Activated T-cell treated with anti-CD3 and anti-CD28 coated beads for 24 hours (primary cell): Measurements from ENCODE around the gene TRIM46.
A peak's percentile ranks its signal among the peaks of the same experiment; 100 is the strongest.
"Not testable (repeated sequence)": the region's sequence is repeated elsewhere in the genome, so short reads cannot be mapped to it uniquely, and the experiment has no call there.

Experiments used
- DNase-seq: peaks from one replicate; pipeline ENCODE4 v3.0.0-alpha.2; 2020; ENCODE audit warnings: low read depth

TRIM46 gene

GRCh38 chr1:155137154-155137949 lies 36.3 kb upstream of the TRIM46 start:
- no peak for DNase-seq

- peak; percentile 83 for DNase-seq
These were observed 33.6 kb upstream of the TRIM46 start, which contains the start of gene DPM3 for GRCh38 chr1:155139895-155140629. TSS of gene DPM3 (minus strand) at chr1:155140531. CDS start at chr1:155140240, 291 bp downstream.

- no peak for DNase-seq
These were observed 33.1 kb upstream of the TRIM46 start for GRCh38 chr1:155140630-155140953.

GRCh38 chr1:155141749-155142148 lies 31.9 kb upstream of the TRIM46 start:
- no peak for DNase-seq

- no peak for DNase-seq
These were observed 28.2 kb upstream of the TRIM46 start for GRCh38 chr1:155145491-155145890.

- not testable (repeated sequence) for DNase-seq
These were observed 17.5 kb upstream of the TRIM46 start for GRCh38 chr1:155155996-155156643.

- no peak for DNase-seq
These were observed 14.7 kb upstream of the TRIM46 start for GRCh38 chr1:155158991-155159390.

- DNase-seq = no peak
These were observed 13.5 kb upstream of the TRIM46 start for GRCh38 chr1:155160128-155160527.

GRCh38 chr1:155162631-155163030 lies 11.0 kb upstream of the TRIM46 start:
- not testable (repeated sequence) for DNase-seq

- DNase-seq = not testable (repeated sequence)
These were observed 9.9 kb upstream of the TRIM46 start for GRCh38 chr1:155163785-155164184.

GRCh38 chr1:155164625-155165024 lies 9.0 kb upstream of the TRIM46 start:
- not testable (repeated sequence) for DNase-seq

- no peak for DNase-seq
These were observed 7.6 kb upstream of the TRIM46 start for GRCh38 chr1:155166051-155166470.

GRCh38 chr1:155166471-155167165 lies 7.0 kb upstream of the TRIM46 start:
- DNase-seq = no peak

GRCh38 chr1:155167166-155168104 lies 6.2 kb upstream of the TRIM46 start:
- DNase-seq = peak; percentile 75

- not testable (repeated sequence) for DNase-seq
These were observed 5.6 kb upstream of the TRIM46 start for GRCh38 chr1:155168105-155168445.

GRCh38 chr1:155168456-155169210 lies 5.0 kb upstream of the TRIM46 start:
- no peak for DNase-seq

GRCh38 chr1:155169541-155169940 lies 4.1 kb upstream of the TRIM46 start:
- DNase-seq = no peak

GRCh38 chr1:155170101-155170785 lies 3.4 kb upstream of the TRIM46 start:
- no peak for DNase-seq

GRCh38 chr1:155170806-155171205 lies 2.8 kb upstream of the TRIM46 start:
- no peak for DNase-seq
